K562 (cell line): ENCODE data around the gene ERAS. TPM values are rescaled to one million over a fixed set of nuclear protein-coding genes. Genes with fewer than 3 reads are reported as not detected.

Experiments
- BCLAF1 ChIP-seq, 2 experiments: fragments of 450-650 bp in 1 of 2; IDR thresholded peaks; 2 replicates each; pipeline ENCODE4 v1.6.1; 2011 to 2017; ENCODE audit warnings: low read depth in 2 of 2, antibody characterized with exemption in 1 of 2, borderline replicate concordance in 1 of 2, low read length in 1 of 2, mild to moderate bottlenecking in 1 of 2, mixed read lengths in 1 of 2; ENCODE audit not compliant: control insufficient read depth in 1 of 2
- CHD1 ChIP-seq: fragments of 200-600 bp; sonication (generic); IDR thresholded peaks from one replicate; pipeline ENCODE4 v1.6.1; 2012; ENCODE audit warnings: mild to moderate bottlenecking, moderate library complexity, low read length, inconsistent platforms
- FOXJ3 ChIP-seq: sonication (generic); formaldehyde crosslinking; IDR thresholded peaks from 2 replicates; pipeline ENCODE4 v1.4.0; 2020; ENCODE audit warnings: mild to moderate bottlenecking, missing genetic modification reagents
- HLTF ChIP-seq: fragments of 450-650 bp; IDR thresholded peaks from 2 replicates; pipeline ENCODE4 v1.6.1; 2016
- HNRNPUL1 ChIP-seq: fragments of 200-400 bp; formaldehyde crosslinking; IDR thresholded peaks from 2 replicates; pipeline ENCODE4 v1.6.1; 2017; ENCODE audit warnings: low read length
- MAFG ChIP-seq: fragments of 450-650 bp; conservative IDR thresholded peaks from 2 replicates; pipeline ENCODE4 v1.6.1; 2016; ENCODE audit warnings: missing genetic modification characterization, missing compliant biosample characterization
- MLLT1 ChIP-seq, 2 experiments: fragments of 450-650 bp; IDR thresholded peaks; 2 replicates each; pipeline ENCODE4 v1.6.1; 2016
- NKRF ChIP-seq: fragments of 450-650 bp; IDR thresholded peaks from 2 replicates; pipeline ENCODE4 v1.6.1; 2016; ENCODE audit warnings: borderline replicate concordance
- RBFOX2 ChIP-seq: fragments of 200-400 bp; formaldehyde crosslinking; IDR thresholded peaks from 2 replicates; pipeline ENCODE4 v1.6.1; 2017; ENCODE audit warnings: low read depth, mild to moderate bottlenecking, low read length, moderate library complexity
- ZBTB26 ChIP-seq: fragments of 450-650 bp; formaldehyde crosslinking; IDR thresholded peaks from 2 replicates; pipeline ENCODE4 v1.4.0; 2022; ENCODE audit warnings: missing genetic modification characterization
- ZHX1 ChIP-seq: fragments of 150-350 bp; conservative IDR thresholded peaks from 2 replicates; pipeline ENCODE4 v1.6.1; 2014; ENCODE audit warnings: low read length
- ZNF512 ChIP-seq: IDR thresholded peaks from 2 replicates; pipeline ENCODE4 v1.6.1; 2016; ENCODE audit warnings: missing genetic modification characterization, missing compliant biosample characterization
- polyA plus RNA-seq, 8 experiments: library from polyadenylated mRNA; depleted of rRNA in 4 of 8; stranded (reverse) in 5 of 8; unstranded in 3 of 8; fragments of >200 nt; fragmentation: Nextera tagmentation in 2 of 8; fragmentation: Illumina TruSeq in 1 of 8; extraction: Ambion mirVana in 2 of 8; extraction: Trizol in 1 of 8; gene quantifications; 2 replicates each; pipeline versions ENCODE4 v1.2.1 to v1.2.3, GENCODE V29; 2011 to 2014; ENCODE audit warnings: inconsistent platforms in 1 of 8, missing spikeins in 1 of 8
- total RNA-seq, 7 experiments: library from RNA; depleted of rRNA in 6 of 7; stranded (reverse); fragments of >200 nt in 6 of 7; fragmentation: Illumina TruSeq in 2 of 7; extraction: Trizol in 2 of 7; gene quantifications; 2 replicates each; pipeline versions ENCODE4 v1.2.1 to v1.2.3, GENCODE V29; 2011 to 2021; ENCODE audit warnings: low replicate concordance in 1 of 7

ERAS gene
- total and polyA plus RNA-seq, 9 of the 15 experiments (the other 6 are each of a cell fraction or from before 2014, with no cell fraction given), result 0.07 to 0.12 TPM; not detected in 7

- TF ChIP-seq ZHX1 (no peak), CHD1 (peak; percentile 6), ZBTB26 (CRISPR knock-in tag) (0 out of 2 replicates have a peak, but pooled peaks have one; percentile 65), HLTF (peak; percentile 18; the same call in 1 of the 2 replicates), RBFOX2 (0 out of 2 replicates have a peak, but pooled peaks have one; percentile 23), MLLT1 (IDR thresholded peaks at IDR 0.05) (peak; percentile 59 to 85; a peak in 2 of 4 replicates), BCLAF1 (IDR thresholded peaks at IDR 0.05; ENCODE audit: borderline replicate concordance in 1 of 2, control insufficient read depth in 1 of 2, low read depth in 2 of 2, low read length in 1 of 2) (peak in 1 of 2 experiments; percentile 50; a peak in 1 of 4 replicates), ZNF512 (tag) (peak; percentile 50; the same call in 1 of the 2 replicates), HNRNPUL1 (no peak), FOXJ3 (CRISPR knock-in tag) (no peak), NKRF (0 out of 2 replicates have a peak, but pooled peaks have one; percentile 17), MAFG (tag) (no peak)
Measured at GRCh38 chrX:48787505-48788443, 38.5 kb upstream of the ERAS start (continued).
